Sigmoid colon (tissue), 7 donors: ENCODE measurements around the gene MAP2K3. TPM values are rescaled to one million over a fixed set of nuclear protein-coding genes. Genes with fewer than 3 reads are reported as not detected.

Source experiments
- DNase-seq: peaks from one replicate; pipeline ENCODE4 v3.0.0-alpha.2; 2019
- H3K27ac ChIP-seq, 4 donors: fragments of 200-600 bp; sonication (generic); one replicate each; pipeline ENCODE4 v1.5.1; 2016 to 2019; ENCODE audit warnings: mild to moderate bottlenecking in 1 of 4
- H3K27me3 ChIP-seq, 3 donors: fragments of 200-600 bp; sonication (generic); one replicate each; pipeline ENCODE4 v1.5.1; 2019; ENCODE audit warnings: mild to moderate bottlenecking in 1 of 3
- H3K36me3 ChIP-seq, 4 donors: fragments of 200-600 bp; sonication (generic); one replicate each; pipeline ENCODE4 v1.5.1; 2016 to 2019
- H3K4me1 ChIP-seq, 4 donors: fragments of 200-600 bp; sonication (generic); one replicate each; pipeline ENCODE4 v1.5.1; 2017 to 2019
- H3K4me3 ChIP-seq, 4 donors: fragments of 200-600 bp; sonication (generic); one replicate each; pipeline ENCODE4 v1.5.1; 2017 to 2019; ENCODE audit warnings: mild to moderate bottlenecking in 2 of 4, moderate library complexity in 1 of 4
- H3K9me3 ChIP-seq, 4 donors: fragments of 200-600 bp in 3 of 4; sonication (generic) in 3 of 4; one replicate each; pipeline versions ENCODE4 v1.5.1 to v1.6.1; 2013 to 2019
- CTCF ChIP-seq, 4 experiments: fragments of 450-650 bp in 3 of 4; fragments of 200-600 bp in 1 of 4; IDR thresholded peaks; one replicate each; pipeline ENCODE4 v1.5.1; 2016 to 2019; ENCODE audit warnings: antibody characterized with exemption in 4 of 4, mild to moderate bottlenecking in 3 of 4, moderate library complexity in 2 of 4
- EP300 ChIP-seq, 4 donors: sonication (generic); formaldehyde crosslinking; IDR thresholded peaks; one replicate each; pipeline ENCODE4 v1.6.1; 2017; ENCODE audit warnings: antibody characterized with exemption in 4 of 4
- POLR2A ChIP-seq, 2 donors: fragments of 450-650 bp; IDR thresholded peaks; one replicate each; pipeline ENCODE4 v1.6.1; 2016; ENCODE audit warnings: antibody characterized with exemption in 2 of 2, mild to moderate bottlenecking in 2 of 2, moderate library complexity in 2 of 2
- POLR2AphosphoS5 ChIP-seq, 4 donors: sonication (generic); formaldehyde crosslinking; IDR thresholded peaks; one replicate each; pipeline ENCODE4 v1.6.1; 2017; ENCODE audit warnings: antibody characterized with exemption in 4 of 4
- WGBS, 2 donors: extraction: QIAGEN DNeasy Blood & Tissue Kit; methylation state at CpG; one replicate each; pipeline ENCODE4 v1.1.7; 2013; 5-methylcytosine and 5-hydroxymethylcytosine counted together
- intact Hi-C: fragments of 100-400 bp; cut with DNase I; formaldehyde crosslinking; loops from one replicate; pipeline ENCODE4 v1.15.1; 2023
- polyA plus RNA-seq, 3 donors: library from polyadenylated mRNA; stranded (reverse); fragments of 200-250 nt; gene quantifications; one replicate each; pipeline ENCODE4 v1.2.3, GENCODE V29; 2013
- total RNA-seq, 4 donors: library from RNA; depleted of rRNA; stranded (reverse); fragments of >200 nt; gene quantifications; one replicate each; pipeline ENCODE4 v1.1.0, GENCODE V29; 2016
- donor health status: healthy with polysubstance abuse.
- donor health status: Bipolar disorder and iron deficiency.
- donor health status: healthy.

MAP2K3 gene
- total RNA-seq: 10 to 100 TPM in 3 of 4 donors, 1 to 10 TPM in 1; 9.5 to 23.3 (median 13.3) TPM
- polyA plus RNA-seq: 10 to 100 TPM; 43.8 to 59.1 (median 54.8) TPM

DNA sequence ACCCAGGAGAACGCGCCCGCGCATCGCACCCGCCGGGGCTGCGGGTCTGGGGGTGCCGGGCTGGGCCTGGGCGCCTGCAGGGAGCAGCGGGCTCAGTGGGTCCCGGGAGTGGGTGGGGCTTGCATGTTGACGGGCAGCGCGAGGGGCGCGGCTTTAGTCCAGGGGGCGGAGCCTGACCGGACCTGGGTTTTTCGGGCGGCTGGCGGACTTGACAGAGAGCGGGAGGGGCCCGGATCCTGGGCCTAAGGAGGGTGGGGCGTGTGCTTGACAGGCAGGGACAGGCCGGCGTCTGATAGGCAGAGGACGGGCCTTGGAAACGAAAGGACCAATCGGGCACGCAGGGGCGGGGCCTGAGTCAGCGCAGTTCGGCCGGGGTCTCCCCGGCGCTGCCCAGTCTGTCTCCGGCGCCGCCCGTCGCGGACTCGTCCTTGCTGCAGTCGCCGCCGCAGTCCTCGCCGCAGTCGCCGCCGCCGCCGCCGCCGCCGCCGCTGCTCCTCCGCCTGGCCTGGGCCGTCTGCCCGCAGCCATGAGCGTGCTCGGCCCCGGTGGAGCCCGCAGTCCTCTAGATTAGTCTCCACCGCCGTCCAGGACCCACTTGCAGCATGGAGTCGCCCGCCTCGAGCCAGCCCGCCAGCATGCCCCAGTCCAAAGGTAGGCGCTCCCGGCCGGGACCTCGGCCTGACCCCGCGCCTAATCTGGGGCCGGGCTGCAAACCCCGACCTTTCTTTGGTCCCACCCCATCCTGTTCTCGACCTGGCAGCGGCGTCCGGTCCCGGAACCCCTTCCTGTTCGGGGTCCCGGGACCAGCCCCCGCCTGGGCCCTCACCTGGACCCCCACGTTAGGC is at the start of gene MAP2K3:
Gene MAP2K3 (plus strand): TSS at position 393 of the 845 bp plus-strand sequence. CDS start 210 bp downstream, at position 603.
- no peak for TF ChIP-seq EP300 (IDR thresholded peaks at IDR 0.05)
- peak; percentile 82 to 95 (median 93) for TF ChIP-seq POLR2AphosphoS5 (IDR thresholded peaks at IDR 0.05)
- peak; percentile 31 to 33 for TF ChIP-seq POLR2A (IDR thresholded peaks at IDR 0.05)
- H3K4me3 ChIP-seq: peak within 1 kb of the TSS; percentile 77 to 97 (median 86)
- WGBS, 2 donors: 0% methylated on average over 88 of the region's 88 CpGs
- no peaks in the 10 kb centered on the region for H3K36me3 ChIP-seq
- H3K27me3 ChIP-seq: no peaks in the 10 kb centered on the region
- DNase-seq: peak; percentile 100
- no peaks in the 10 kb centered on the region for H3K9me3 ChIP-seq
- H3K4me1 ChIP-seq: peaks cover 0 to 71% (median 67%) of the 10 kb centered on the region in 4 donors
- H3K27ac ChIP-seq: peak within 1 kb of the TSS; percentile 91 to 99 (median 98)
- intact Hi-C loops: loop anchor here (2.0 to 5.0 kb wide), 6 partner anchors 38 to 242 kb away; partner anchors contain the start of genes DHRS7B, TMEM11 and USP22

- Histone ChIP-seq H3K4me1 (peaks cover 0 to 6% (median 0%) of the 10 kb centered on the region in 4 donors), H3K4me3 (no peak overlapping the region), H3K9me3 (peaks cover 0 to 3% (median 0%) of the 10 kb centered on the region in 4 donors), H3K27me3 (no peaks in the 10 kb centered on the region), H3K36me3 (no peaks in the 10 kb centered on the region), H3K27ac (no peak overlapping the region)
- TF ChIP-seq POLR2A (IDR thresholded peaks at IDR 0.05) (no peak), CTCF (IDR thresholded peaks at IDR 0.05) (no peak), EP300 (IDR thresholded peaks at IDR 0.05) (no peak), POLR2AphosphoS5 (IDR thresholded peaks at IDR 0.05) (no peak)
- WGBS, 2 donors: 78 to 85% methylated on average over 1 of the region's 1 CpG
- intact Hi-C loops: no loop called here
- no peak for DNase-seq
Measured at GRCh38 chr17:21235921-21236320, 48.6 kb upstream of the MAP2K3 start.

GRCh38 chr17:21239680-21240368 is 44.7 kb upstream of the MAP2K3 start:
- H3K4me3 ChIP-seq: no peak overlapping the region
- H3K4me1 ChIP-seq: peaks cover 0 to 6% (median 0%) of the 10 kb centered on the region in 4 donors
- intact Hi-C loops: no loop called here
- no peaks in the 10 kb centered on the region for H3K9me3 ChIP-seq
- peaks cover 0 to 10% (median 0%) of the 10 kb centered on the region in 4 donors for H3K36me3 ChIP-seq
- H3K27me3 ChIP-seq: no peaks in the 10 kb centered on the region
- no peak for DNase-seq
- no peak overlapping the region for H3K27ac ChIP-seq
- 82 to 84% methylated on average over 12 of the region's 12 CpGs for WGBS, 2 donors
- peak in 2 of 4 experiments; percentile 22 to 34 for TF ChIP-seq CTCF (IDR thresholded peaks at IDR 0.05)
- no peak for TF ChIP-seq POLR2A (IDR thresholded peaks at IDR 0.05)
- no peak for TF ChIP-seq POLR2AphosphoS5 (IDR thresholded peaks at IDR 0.05)
- no peak for TF ChIP-seq EP300 (IDR thresholded peaks at IDR 0.05)

DNA sequence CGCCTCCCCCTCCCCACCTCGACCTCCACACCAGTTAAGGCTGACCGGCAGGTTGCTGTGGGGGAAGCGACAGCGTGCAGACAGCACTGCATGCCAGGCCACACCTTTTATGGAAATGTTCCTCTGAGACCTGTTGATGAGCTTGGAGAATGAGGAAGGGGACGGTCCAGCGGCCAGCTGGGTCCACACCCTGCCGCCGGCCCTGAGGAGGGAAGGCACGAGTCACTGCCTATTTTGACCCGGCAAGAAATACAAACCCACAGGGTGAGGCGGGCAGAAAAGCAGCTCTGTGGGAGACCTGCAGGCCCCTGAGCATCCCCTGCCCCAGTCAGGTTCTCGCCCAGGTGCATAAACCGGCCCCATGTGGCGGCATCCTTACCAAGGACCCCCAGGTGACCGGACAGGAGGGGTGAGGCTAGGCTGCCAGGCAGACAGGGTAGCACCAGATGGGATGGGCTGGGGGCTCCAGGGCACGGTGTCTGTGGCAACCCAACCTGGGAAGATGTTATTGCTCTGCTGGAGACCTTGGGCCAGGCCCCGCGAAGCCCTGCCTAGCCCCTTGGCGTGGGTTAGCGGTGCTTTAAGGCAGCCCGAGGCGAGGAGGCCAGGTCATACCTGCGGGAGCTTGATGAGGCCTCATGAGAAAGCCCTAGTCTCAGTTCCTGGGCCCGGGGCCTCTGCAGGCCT is 44.0 kb upstream of the MAP2K3 start:
- WGBS, 2 donors: 78 to 84% methylated on average over 25 of the region's 25 CpGs
- no peak for DNase-seq
- intact Hi-C loops: no loop called here

More for the DNA sequence above, 44.0 kb upstream of the MAP2K3 start:
- H3K4me3 ChIP-seq: no peak overlapping the region
- H3K27me3 ChIP-seq: no peaks in the 10 kb centered on the region
- no peaks in the 10 kb centered on the region for H3K9me3 ChIP-seq
- H3K36me3 ChIP-seq: peaks cover 0 to 10% (median 0%) of the 10 kb centered on the region in 4 donors
- no peak for TF ChIP-seq CTCF (IDR thresholded peaks at IDR 0.05)
- TF ChIP-seq EP300 (IDR thresholded peaks at IDR 0.05): no peak
- TF ChIP-seq POLR2AphosphoS5 (IDR thresholded peaks at IDR 0.05): no peak
- TF ChIP-seq POLR2A (IDR thresholded peaks at IDR 0.05): no peak
- H3K4me1 ChIP-seq: peaks cover 0 to 6% (median 0%) of the 10 kb centered on the region in 4 donors
- no peak overlapping the region for H3K27ac ChIP-seq
